Endothelial cell (in vitro differentiated cells): ENCODE results near the gene STT3B. TPM values are rescaled to one million over a fixed set of nuclear protein-coding genes. Genes with fewer than 3 reads are reported as not detected.

Source experiments
- DNase-seq: peaks from one replicate; pipeline ENCODE4 v3.0.0; 2021; ENCODE audit warnings: low spot score
- H3K27ac Mint-ChIP-seq: one replicate; pipeline ENCODE4 v1.8.0; 2021; ENCODE audit warnings: mixed read lengths, inconsistent platforms; ENCODE audit not compliant: unreplicated experiment
- H3K27me3 Mint-ChIP-seq: one replicate; pipeline ENCODE4 v1.8.0; 2021; ENCODE audit warnings: mild to moderate bottlenecking, moderate library complexity, mixed read lengths, inconsistent platforms; ENCODE audit not compliant: unreplicated experiment
- H3K36me3 Mint-ChIP-seq: one replicate; pipeline ENCODE4 v1.8.0; 2021; ENCODE audit warnings: mild to moderate bottlenecking, low read depth, mixed read lengths, inconsistent platforms; ENCODE audit not compliant: unreplicated experiment
- H3K4me1 Mint-ChIP-seq: one replicate; pipeline ENCODE4 v1.8.0; 2021; ENCODE audit warnings: mild to moderate bottlenecking, mixed read lengths, inconsistent platforms; ENCODE audit not compliant: unreplicated experiment
- H3K4me3 Mint-ChIP-seq: one replicate; pipeline ENCODE4 v1.8.0; 2021; ENCODE audit warnings: mild to moderate bottlenecking, mixed read lengths, inconsistent platforms; ENCODE audit not compliant: unreplicated experiment
- H3K9me3 Mint-ChIP-seq: one replicate; pipeline ENCODE4 v1.8.0; 2021; ENCODE audit warnings: mixed read lengths, inconsistent platforms; ENCODE audit not compliant: unreplicated experiment
- CTCF ChIP-seq: fragments of 200-600 bp; sonication (generic); IDR thresholded peaks from one replicate; pipeline ENCODE4 v1.5.0; 2021; ENCODE audit warnings: antibody characterized with exemption; ENCODE audit not compliant: unreplicated experiment
- total RNA-seq: library from RNA; stranded (reverse); fragmentation: NEBNext Ultra II Directional; extraction: Animal tissue kit (Norgen Biotek cat#: 25700); gene quantifications from one replicate; pipeline ENCODE4 v1.2.1, GENCODE V29; 2021; ENCODE audit not compliant: unreplicated experiment

The STT3B gene
- total RNA-seq, 1 donor from 2014 or later = 103 TPM

GRCh38 chr3:31659246-31659645 is 126.5 kb downstream of the STT3B start:
- Mint-ChIP-seq H3K9me3 (no peaks in the 10 kb centered on the region), H3K36me3 (peaks cover 26% of the 10 kb centered on the region)

GRCh38 chr3:31661286-31661685 is 128.6 kb downstream of the STT3B start:
- peaks cover 27% of the 10 kb centered on the region for H3K36me3 Mint-ChIP-seq
- no peaks in the 10 kb centered on the region for H3K9me3 Mint-ChIP-seq
- H3K4me1 Mint-ChIP-seq = peaks cover 31% of the 10 kb centered on the region
- no peak for DNase-seq
- no peak overlapping the region for H3K27ac Mint-ChIP-seq
- no peak overlapping the region for H3K4me3 Mint-ChIP-seq
- TF ChIP-seq CTCF = no peak
- peaks cover 4% of the 10 kb centered on the region for H3K27me3 Mint-ChIP-seq

More at GRCh38 chr3:31659246-31659645, 126.5 kb downstream of the STT3B start:
- Mint-ChIP-seq H3K4me3 (no peak overlapping the region), H3K4me1 (peaks cover 25% of the 10 kb centered on the region), H3K27ac (no peak overlapping the region), H3K27me3 (peaks cover 4% of the 10 kb centered on the region)
- no peak for TF ChIP-seq CTCF
- no peak for DNase-seq

DNA sequence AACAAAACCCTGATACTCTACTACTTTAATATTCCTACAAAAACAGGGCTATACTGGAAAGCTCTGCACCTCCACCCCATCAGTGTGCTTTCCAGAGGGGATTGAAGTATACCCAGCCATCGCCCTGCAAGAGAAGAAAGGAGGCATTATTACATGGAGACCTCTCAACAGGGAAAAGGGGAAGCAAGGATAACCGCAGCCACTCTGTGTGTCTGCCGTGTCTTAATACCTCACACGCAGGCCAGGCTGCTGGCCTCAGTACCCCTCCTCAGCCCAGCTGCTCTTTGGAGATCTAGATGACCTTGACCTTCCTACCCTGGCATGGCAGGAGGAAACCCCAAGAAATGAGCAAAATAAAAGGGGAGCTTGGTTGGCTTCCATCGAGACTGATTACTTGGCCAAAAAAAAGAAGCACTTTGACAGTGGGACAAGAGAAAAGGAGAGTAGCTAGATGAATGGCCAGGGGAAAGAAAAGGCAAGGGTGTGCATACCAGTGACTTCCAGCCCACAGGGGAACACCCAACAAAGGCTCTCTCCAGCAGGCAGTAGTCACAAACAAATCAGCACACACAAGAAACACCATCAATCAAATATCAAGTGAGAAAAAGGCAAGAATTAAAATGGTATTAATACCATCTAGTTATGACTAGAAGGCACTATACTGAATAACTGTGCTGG is 129.4 kb downstream of the STT3B start:
- no peak overlapping the region for H3K27ac Mint-ChIP-seq
- H3K36me3 Mint-ChIP-seq = peaks cover 27% of the 10 kb centered on the region
- no peak for TF ChIP-seq CTCF
- peaks cover 4% of the 10 kb centered on the region for H3K27me3 Mint-ChIP-seq
- H3K4me3 Mint-ChIP-seq = no peak overlapping the region
- H3K4me1 Mint-ChIP-seq = peaks cover 31% of the 10 kb centered on the region
- no peak for DNase-seq
- H3K9me3 Mint-ChIP-seq = no peaks in the 10 kb centered on the region

DNA sequence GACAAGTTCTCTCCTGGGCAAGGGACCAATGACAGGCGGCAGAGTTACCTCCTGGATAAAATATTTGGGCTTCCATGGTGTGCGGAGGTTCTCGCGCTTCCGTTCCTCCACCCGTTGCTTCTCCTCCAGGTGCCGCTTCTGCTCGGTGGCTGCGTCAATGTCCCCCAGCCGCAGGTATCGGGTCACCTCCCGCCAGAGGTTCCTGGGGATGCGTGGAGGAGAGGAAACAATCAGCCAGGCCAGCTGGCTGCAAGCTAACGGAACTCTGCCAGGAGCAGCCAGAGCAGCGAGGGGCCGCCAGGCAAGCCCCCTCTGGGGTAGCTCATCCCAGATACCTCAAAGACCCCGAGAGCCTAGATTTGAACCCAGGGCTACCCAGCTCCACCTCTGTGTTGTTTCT is 131.3 kb downstream of the STT3B start:
- no peak for DNase-seq
- Mint-ChIP-seq H3K27ac (no peak overlapping the region), H3K4me1 (peaks cover 31% of the 10 kb centered on the region), H3K36me3 (peaks cover 24% of the 10 kb centered on the region), H3K27me3 (peaks cover 4% of the 10 kb centered on the region), H3K4me3 (no peak overlapping the region), H3K9me3 (no peaks in the 10 kb centered on the region)
- no peak for TF ChIP-seq CTCF

GRCh38 chr3:31667582-31667981 is 134.9 kb downstream of the STT3B start:
- Mint-ChIP-seq H3K27ac (no peak overlapping the region), H3K27me3 (peaks cover 3% of the 10 kb centered on the region), H3K9me3 (no peaks in the 10 kb centered on the region), H3K4me1 (peaks cover 13% of the 10 kb centered on the region), H3K4me3 (no peak overlapping the region), H3K36me3 (peaks cover 27% of the 10 kb centered on the region)
- TF ChIP-seq CTCF = no peak
- no peak for DNase-seq
